Kidney (tissue), 14 donors: Measurements from ENCODE around the gene RNF31. TPM values are rescaled to one million over a fixed set of nuclear protein-coding genes. Genes with fewer than 3 reads are reported as not detected.
A peak's percentile ranks its signal among the peaks of the same experiment; 100 is the strongest.

ENCODE experiments used
- DNase-seq, 5 donors: peaks; one replicate each; pipeline ENCODE4 v3.0.0-alpha.2; 2013 to 2020
- FAIRE-seq: peaks from 2 replicates; lab custom pipeline; 2012; peaks lifted over from hg19 to GRCh38; lab: Jason Lieb, UNC
- H3K27ac ChIP-seq, 2 donors: one replicate each; pipeline ENCODE4 v1.7.0; 2013; ENCODE audit warnings: low read depth in 2 of 2, low read length in 2 of 2, inconsistent platforms in 1 of 2
- H3K27me3 ChIP-seq: one replicate; pipeline ENCODE4 v1.7.1; 2013; ENCODE audit warnings: low read length, inconsistent platforms; ENCODE audit not compliant: control insufficient read depth, insufficient read depth
- H3K36me3 ChIP-seq, 3 donors: one replicate each; pipeline versions ENCODE4 v1.7.0 to v1.7.1; 2013; ENCODE audit warnings: low read length in 3 of 3, control low read depth in 1 of 3, inconsistent platforms in 1 of 3; ENCODE audit not compliant: insufficient read depth in 3 of 3, control insufficient read depth in 2 of 3
- H3K4me1 ChIP-seq, 3 donors: one replicate each; pipeline versions ENCODE4 v1.7.0 to v1.7.1; 2013; ENCODE audit warnings: low read length in 3 of 3, inconsistent platforms in 1 of 3, low read depth in 1 of 3; ENCODE audit not compliant: control insufficient read depth in 2 of 3, insufficient read depth in 2 of 3
- H3K4me3 ChIP-seq, 3 donors: one replicate each; pipeline versions ENCODE4 v1.7.0 to v1.8.1; 2013; ENCODE audit warnings: low read length in 3 of 3, control low read depth in 1 of 3, inconsistent platforms in 1 of 3
- H3K9ac ChIP-seq, 3 donors: one replicate each; pipeline versions ENCODE4 v1.7.0 to v1.7.1; 2013; ENCODE audit warnings: low read length in 3 of 3, control low read depth in 1 of 3, inconsistent platforms in 1 of 3
- H3K9me3 ChIP-seq, 3 donors: one replicate each; pipeline versions ENCODE4 v1.7.0 to v1.7.1; 2013; ENCODE audit warnings: low read length in 3 of 3, control low read depth in 1 of 3, inconsistent platforms in 1 of 3; ENCODE audit not compliant: control insufficient read depth in 2 of 3, insufficient read depth in 1 of 3
- intact Hi-C: fragments of 100-400 bp; cut with DNase I; formaldehyde crosslinking; loops from one replicate; pipeline ENCODE4 v1.11.1; 2022
- polyA plus RNA-seq: library from polyadenylated mRNA; stranded (reverse); fragments of 350-450 nt; fragmentation: Illumina TruSeq; extraction: RNeasy Lipid Tissue Mini Kit (QIAGEN cat#74804); gene quantifications from one replicate; pipeline ENCODE4 v1.2.3, GENCODE V29; 2014; ENCODE audit warnings: low read depth, low replicate concordance; ENCODE audit not compliant: insufficient read depth
- total RNA-seq: library from RNA; stranded (reverse); fragmentation: NEBNext Ultra II Directional; extraction: Animal tissue kit (Norgen Biotek cat#: 25700); gene quantifications from one replicate; pipeline ENCODE4 v1.2.1, GENCODE V29; 2021
- TF ChIP-seq, protein P1 (sequence below): IDR thresholded peaks from 3 replicates; pipeline ENCODE4 v1.5.1; 2012; ENCODE audit warnings: mild to moderate bottlenecking, moderate library complexity, borderline replicate concordance; ENCODE audit not compliant: insufficient read depth; ENCODE audit errors: extremely low read depth
- donor health status: control.
- donor health status: control.
- donor health status: control.
- donor health status: control.
- donor health status: control.
- donor health status: DM: yes; HTN: yes; CAD: no.
- donor health status: Normal renal cell carcinoma (clear cell type).

RNF31 gene
- total and polyA plus RNA-seq, 2 donors from 2014 or later, result 64.0 to 69.0 TPM

DNA sequence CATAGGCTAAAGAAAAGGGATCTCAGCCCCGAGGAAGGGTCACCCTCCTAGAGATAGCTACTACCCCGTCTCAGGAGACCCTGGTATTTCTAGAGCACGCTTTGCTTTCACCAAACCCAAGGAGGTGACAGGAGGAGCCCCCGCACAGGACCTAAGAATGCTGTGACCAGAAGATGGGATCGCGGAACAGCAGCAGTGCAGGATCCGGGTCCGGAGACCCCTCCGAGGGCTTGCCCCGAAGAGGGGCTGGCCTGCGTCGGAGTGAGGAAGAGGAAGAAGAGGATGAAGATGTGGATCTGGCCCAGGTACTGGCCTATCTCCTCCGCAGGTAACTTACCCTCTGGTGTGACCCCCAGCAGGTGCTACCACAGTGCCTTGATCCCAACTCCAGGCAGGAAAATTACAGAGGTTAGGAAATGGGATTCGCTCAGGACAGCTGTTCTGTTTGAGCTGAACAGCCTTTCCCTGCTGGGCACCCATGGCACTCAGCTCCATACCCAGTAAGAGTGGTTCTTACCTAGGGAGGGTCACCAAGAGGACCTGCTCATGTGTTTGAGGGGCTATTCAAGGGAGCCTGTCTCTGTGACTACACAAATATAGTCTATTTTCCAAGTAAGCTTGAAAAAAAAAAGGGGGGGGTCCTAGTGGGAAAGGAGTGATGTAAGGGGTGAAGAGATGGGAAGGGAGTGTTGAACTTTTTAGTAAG, 31.7 kb upstream of the RNF31 start:
- peak in 1 of 5 donors; percentile 80 for DNase-seq
- TF ChIP-seq, protein P1, sequence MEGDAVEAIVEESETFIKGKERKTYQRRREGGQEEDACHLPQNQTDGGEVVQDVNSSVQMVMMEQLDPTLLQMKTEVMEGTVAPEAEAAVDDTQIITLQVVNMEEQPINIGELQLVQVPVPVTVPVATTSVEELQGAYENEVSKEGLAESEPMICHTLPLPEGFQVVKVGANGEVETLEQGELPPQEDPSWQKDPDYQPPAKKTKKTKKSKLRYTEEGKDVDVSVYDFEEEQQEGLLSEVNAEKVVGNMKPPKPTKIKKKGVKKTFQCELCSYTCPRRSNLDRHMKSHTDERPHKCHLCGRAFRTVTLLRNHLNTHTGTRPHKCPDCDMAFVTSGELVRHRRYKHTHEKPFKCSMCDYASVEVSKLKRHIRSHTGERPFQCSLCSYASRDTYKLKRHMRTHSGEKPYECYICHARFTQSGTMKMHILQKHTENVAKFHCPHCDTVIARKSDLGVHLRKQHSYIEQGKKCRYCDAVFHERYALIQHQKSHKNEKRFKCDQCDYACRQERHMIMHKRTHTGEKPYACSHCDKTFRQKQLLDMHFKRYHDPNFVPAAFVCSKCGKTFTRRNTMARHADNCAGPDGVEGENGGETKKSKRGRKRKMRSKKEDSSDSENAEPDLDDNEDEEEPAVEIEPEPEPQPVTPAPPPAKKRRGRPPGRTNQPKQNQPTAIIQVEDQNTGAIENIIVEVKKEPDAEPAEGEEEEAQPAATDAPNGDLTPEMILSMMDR, result no peak
- H3K27ac ChIP-seq, result peak overlapping the region; percentile 62 to 99
- H3K4me1 ChIP-seq, result peaks cover 0 to 22% (median 10%) of the 10 kb centered on the region in 3 donors
- no peaks in the 10 kb centered on the region for H3K9me3 ChIP-seq
- intact Hi-C loops, result no loop called here
- H3K9ac ChIP-seq, result peak overlapping the region; percentile 65 to 88 (median 83)
- no peaks in the 10 kb centered on the region for H3K27me3 ChIP-seq
- no peak for FAIRE-seq
- peaks cover 8 to 29% (median 20%) of the 10 kb centered on the region in 3 donors for H3K36me3 ChIP-seq
- H3K4me3 ChIP-seq, result peak overlapping the region; percentile 73 to 93 (median 88)

DNA sequence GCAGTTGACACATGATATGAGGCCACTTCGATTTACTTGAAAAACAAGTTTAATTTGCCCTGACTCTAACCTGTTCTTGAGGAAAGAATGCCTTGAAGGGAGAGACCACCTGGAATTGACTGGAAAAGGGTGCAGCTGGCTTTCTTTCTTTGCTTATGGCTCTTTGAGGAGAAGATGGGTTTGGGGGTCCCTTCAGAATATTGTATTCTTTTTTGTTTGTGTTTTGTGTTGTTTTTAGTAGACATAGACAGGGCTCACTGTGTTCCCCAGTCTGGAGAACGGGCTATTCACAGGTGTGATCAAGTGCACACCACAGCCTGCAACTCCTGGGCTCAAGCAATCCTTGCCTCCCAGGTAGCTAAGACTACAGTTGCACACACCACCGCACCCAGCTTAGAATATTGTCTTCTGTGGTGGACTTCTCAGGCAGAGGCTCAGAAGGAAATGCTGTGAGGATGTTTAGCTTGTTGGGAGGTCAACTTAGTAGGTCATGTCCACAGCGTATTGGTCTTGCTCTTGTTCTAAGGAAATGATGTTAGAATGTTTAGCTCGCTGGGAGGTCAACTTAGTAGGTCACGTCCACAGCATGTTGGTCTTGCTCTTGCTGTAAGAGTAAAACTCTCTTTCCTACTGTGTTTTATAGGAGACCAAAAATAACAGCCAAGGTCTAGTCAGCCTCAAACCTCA, 31.0 kb upstream of the RNF31 start:
- TF ChIP-seq, protein P1, result no peak
- Histone ChIP-seq H3K27ac (no peak overlapping the region), H3K36me3 (peaks cover 9 to 36% (median 25%) of the 10 kb centered on the region in 3 donors), H3K4me1 (peaks cover 0 to 20% (median 10%) of the 10 kb centered on the region in 3 donors), H3K9me3 (no peaks in the 10 kb centered on the region), H3K27me3 (no peaks in the 10 kb centered on the region), H3K4me3 (peak overlapping the region; percentile 8 to 93 (median 73)), H3K9ac (peak overlapping the region in 2 of 3 donors; percentile 2 to 65)
- DNase-seq (peak in 2 of 5 donors; percentile 17 to 24), FAIRE-seq (no peak)
- intact Hi-C loops, result no loop called here

DNA sequence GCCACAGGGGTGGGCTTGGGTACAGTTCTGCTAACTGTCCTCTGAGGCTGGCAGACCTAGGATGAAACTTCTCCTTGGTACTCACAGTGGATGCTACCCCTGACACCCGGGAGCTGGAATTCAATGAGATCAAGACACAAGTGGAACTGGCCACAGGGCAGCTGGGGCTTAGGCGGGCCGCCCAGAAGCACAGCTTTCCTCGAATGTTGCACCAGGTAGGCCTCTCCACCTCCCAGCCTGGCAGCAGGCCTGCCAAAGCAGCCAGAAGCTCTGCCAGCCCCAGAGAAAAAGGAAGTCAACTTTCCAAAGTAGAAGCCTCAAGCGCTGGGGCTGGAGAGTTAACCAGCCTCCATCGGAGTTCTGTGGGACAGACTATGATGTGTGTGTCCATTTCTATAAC, 30.1 kb upstream of the RNF31 start:
- Histone ChIP-seq H3K36me3 (peaks cover 9 to 43% (median 31%) of the 10 kb centered on the region in 3 donors), H3K9ac (no peak overlapping the region), H3K4me1 (peaks cover 0 to 20% (median 10%) of the 10 kb centered on the region in 3 donors), H3K9me3 (no peaks in the 10 kb centered on the region), H3K4me3 (no peak overlapping the region), H3K27me3 (no peaks in the 10 kb centered on the region), H3K27ac (no peak overlapping the region)
- DNase-seq, result peak in 1 of 5 donors; percentile 61
- TF ChIP-seq, protein P1, result no peak
- FAIRE-seq, result no peak
- intact Hi-C loops, result no loop called here
